Body of pancreas (tissue), 4 donors: ENCODE results near the gene TACC2.

Source experiments
- POLR2A ChIP-seq, 3 donors: fragments of 450-650 bp; IDR thresholded peaks; one replicate each; pipeline ENCODE4 v1.6.1; 2016; ENCODE audit warnings: antibody characterized with exemption in 3 of 3, mild to moderate bottlenecking in 2 of 3
- TF ChIP-seq, protein P1 (sequence below), 7 experiments: fragments of 450-650 bp in 4 of 7; fragments of 200-600 bp in 3 of 7; sonication (generic) in 3 of 7; IDR thresholded peaks; one replicate each; pipeline ENCODE4 v1.5.1; 2016 to 2019; ENCODE audit warnings: antibody characterized with exemption in 7 of 7

- no peak for TF ChIP-seq POLR2A (IDR thresholded peaks at IDR 0.05)
- TF ChIP-seq, protein P1, sequence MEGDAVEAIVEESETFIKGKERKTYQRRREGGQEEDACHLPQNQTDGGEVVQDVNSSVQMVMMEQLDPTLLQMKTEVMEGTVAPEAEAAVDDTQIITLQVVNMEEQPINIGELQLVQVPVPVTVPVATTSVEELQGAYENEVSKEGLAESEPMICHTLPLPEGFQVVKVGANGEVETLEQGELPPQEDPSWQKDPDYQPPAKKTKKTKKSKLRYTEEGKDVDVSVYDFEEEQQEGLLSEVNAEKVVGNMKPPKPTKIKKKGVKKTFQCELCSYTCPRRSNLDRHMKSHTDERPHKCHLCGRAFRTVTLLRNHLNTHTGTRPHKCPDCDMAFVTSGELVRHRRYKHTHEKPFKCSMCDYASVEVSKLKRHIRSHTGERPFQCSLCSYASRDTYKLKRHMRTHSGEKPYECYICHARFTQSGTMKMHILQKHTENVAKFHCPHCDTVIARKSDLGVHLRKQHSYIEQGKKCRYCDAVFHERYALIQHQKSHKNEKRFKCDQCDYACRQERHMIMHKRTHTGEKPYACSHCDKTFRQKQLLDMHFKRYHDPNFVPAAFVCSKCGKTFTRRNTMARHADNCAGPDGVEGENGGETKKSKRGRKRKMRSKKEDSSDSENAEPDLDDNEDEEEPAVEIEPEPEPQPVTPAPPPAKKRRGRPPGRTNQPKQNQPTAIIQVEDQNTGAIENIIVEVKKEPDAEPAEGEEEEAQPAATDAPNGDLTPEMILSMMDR (IDR thresholded peaks at IDR 0.05): no peak
Observed at GRCh38 chr10:122084286-122085041, 95.5 kb downstream of the TACC2 start.
